ENCODE results near the gene TTC28. TPM values are rescaled to one million over a fixed set of nuclear protein-coding genes. Genes with fewer than 3 reads are reported as not detected.

TTC28 gene
- total and polyA plus RNA-seq, 7 donors = 0.23 to 102 (median 46.1) TPM

- no peak for DNase-seq
- H3K27me3 ChIP-seq = no peaks in the 10 kb centered on the region
- 82 to 91% methylated on average over 2 of the region's 2 CpGs for WGBS, 2 donors
- no peaks in the 10 kb centered on the region for H3K36me3 ChIP-seq
- no peak for TF ChIP-seq POLR2AphosphoS5 (IDR thresholded peaks at IDR 0.05)
- TF ChIP-seq CTCF (IDR thresholded peaks at IDR 0.05) = no peak
- TF ChIP-seq POLR2A (IDR thresholded peaks at IDR 0.05) = no peak
- TF ChIP-seq EP300 (IDR thresholded peaks at IDR 0.05) = no peak
- H3K4me1 ChIP-seq = peaks cover 0 to 17% (median 7%) of the 10 kb centered on the region in 4 donors
- H3K27ac ChIP-seq = no peak overlapping the region
- H3K4me3 ChIP-seq = no peak overlapping the region
- intact Hi-C loops (cut with DNase I) = no loop called here
- no peaks in the 10 kb centered on the region for H3K9me3 ChIP-seq
Measured at GRCh38 chr22:28259774-28260312, 419.8 kb downstream of the TTC28 start.

GRCh38 chr22:28254396-28254795 is 425.2 kb downstream of the TTC28 start:
- TF ChIP-seq CTCF (IDR thresholded peaks at IDR 0.05) (no peak), POLR2A (IDR thresholded peaks at IDR 0.05) (no peak), EP300 (IDR thresholded peaks at IDR 0.05) (no peak), POLR2AphosphoS5 (IDR thresholded peaks at IDR 0.05) (no peak)
- Histone ChIP-seq H3K4me3 (no peak overlapping the region), H3K4me1 (peaks cover 0 to under 1% (median 0%) of the 10 kb centered on the region in 4 donors), H3K9me3 (no peaks in the 10 kb centered on the region), H3K36me3 (no peaks in the 10 kb centered on the region), H3K27me3 (no peaks in the 10 kb centered on the region), H3K27ac (no peak overlapping the region)
- WGBS, 2 donors = 92 to 97% methylated on average over 1 of the region's 1 CpG
- DNase-seq = no peak
- intact Hi-C loops (cut with DNase I) = no loop called here

- Histone ChIP-seq H3K4me3 (no peak overlapping the region), H3K27ac (no peak overlapping the region), H3K9me3 (no peaks in the 10 kb centered on the region), H3K27me3 (no peaks in the 10 kb centered on the region), H3K36me3 (no peaks in the 10 kb centered on the region), H3K4me1 (peaks cover 0 to 2% (median 0%) of the 10 kb centered on the region in 4 donors)
- TF ChIP-seq CTCF (IDR thresholded peaks at IDR 0.05) (no peak), EP300 (IDR thresholded peaks at IDR 0.05) (no peak), POLR2A (IDR thresholded peaks at IDR 0.05) (no peak), POLR2AphosphoS5 (IDR thresholded peaks at IDR 0.05) (no peak)
- intact Hi-C loops (cut with DNase I) = no loop called here
- WGBS, 2 donors = 49 to 65% methylated on average over 2 of the region's 2 CpGs
- DNase-seq = no peak
Measured at GRCh38 chr22:28252539-28252938, 427.1 kb downstream of the TTC28 start.

- no peak for TF ChIP-seq POLR2A (IDR thresholded peaks at IDR 0.05)
- no peak for TF ChIP-seq EP300 (IDR thresholded peaks at IDR 0.05)
- no peak for TF ChIP-seq POLR2AphosphoS5 (IDR thresholded peaks at IDR 0.05)
- TF ChIP-seq CTCF (IDR thresholded peaks at IDR 0.05) = no peak
- Histone ChIP-seq H3K4me3 (no peak overlapping the region), H3K4me1 (peaks cover 0 to 23% (median 8%) of the 10 kb centered on the region in 4 donors), H3K9me3 (no peaks in the 10 kb centered on the region), H3K27me3 (no peaks in the 10 kb centered on the region), H3K27ac (no peak overlapping the region), H3K36me3 (no peaks in the 10 kb centered on the region)
- intact Hi-C loops (cut with DNase I) = no loop called here
- WGBS, 2 donors = 93 to 94% methylated on average over 2 of the region's 2 CpGs
- DNase-seq = no peak
Measured at GRCh38 chr22:28250036-28250695, 429.5 kb downstream of the TTC28 start.

Data from sigmoid colon (tissue), 7 donors.